COR-L47 (cell line): ENCODE results near the gene RBP5.

ENCODE experiments used
- DNase-seq: peaks from one replicate; lab custom pipeline; 2025; lab: John Stamatoyannopoulos, UW

The RBP5 gene, protein sequence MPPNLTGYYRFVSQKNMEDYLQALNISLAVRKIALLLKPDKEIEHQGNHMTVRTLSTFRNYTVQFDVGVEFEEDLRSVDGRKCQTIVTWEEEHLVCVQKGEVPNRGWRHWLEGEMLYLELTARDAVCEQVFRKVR

DNA sequence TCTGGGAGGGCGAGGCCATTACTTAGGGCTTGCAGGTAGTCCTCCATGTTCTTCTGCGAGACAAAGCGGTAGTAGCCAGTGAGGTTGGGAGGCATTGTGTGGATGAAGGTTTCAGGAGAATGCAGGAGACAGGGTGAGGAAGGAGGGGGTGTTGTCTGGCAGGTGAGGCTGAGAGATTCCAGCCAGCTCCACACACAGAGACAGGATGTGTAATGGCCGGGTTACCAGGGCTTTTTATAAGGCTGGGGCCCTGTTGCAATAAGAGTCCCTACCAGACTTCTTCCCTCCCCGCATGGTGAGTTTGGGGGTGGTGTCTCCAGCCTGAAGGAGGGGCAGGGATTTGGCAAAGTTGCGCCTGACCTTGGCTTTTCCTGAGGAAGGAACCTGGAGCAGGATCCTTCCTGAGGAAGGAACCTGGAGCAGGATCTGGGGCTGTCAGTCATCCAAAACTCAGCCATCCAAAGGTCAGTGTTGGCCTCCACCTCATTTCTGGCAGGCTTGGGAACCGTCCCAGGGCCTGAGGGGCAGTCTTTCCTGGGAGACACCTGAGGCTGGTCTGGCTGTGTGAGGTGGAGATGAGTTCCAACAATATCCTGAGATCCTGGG is at the start of gene RBP5:
Gene RBP5, minus strand, starts transcription at position 209 of the 606 bp plus-strand sequence. Its CDS starts 114 bp downstream, at position 95.
- DNase-seq, result no peak

DNA sequence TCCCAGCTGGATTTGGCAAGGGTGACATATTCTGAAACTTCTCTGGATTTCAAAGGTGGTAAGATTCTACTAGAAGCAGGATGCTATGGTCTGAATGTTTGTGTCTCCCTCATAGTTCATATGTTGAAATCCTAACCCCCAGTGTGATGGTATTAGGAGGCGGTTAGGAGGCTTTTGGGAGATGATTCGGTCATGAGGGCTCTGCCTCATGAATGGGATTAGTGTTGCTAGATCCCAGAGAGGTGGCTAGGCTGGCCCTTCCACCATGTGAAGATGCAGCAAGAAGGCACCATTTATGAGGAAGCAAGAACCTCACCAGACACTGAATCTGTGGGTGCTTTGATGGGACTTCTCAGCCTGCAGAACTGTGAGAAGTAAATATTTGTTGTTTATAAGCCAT is 49.8 kb upstream of the RBP5 start:
- DNase-seq, result no peak

GRCh38 chr12:7176595-7176994 is 47.9 kb upstream of the RBP5 start:
- DNase-seq, result no peak

DNA sequence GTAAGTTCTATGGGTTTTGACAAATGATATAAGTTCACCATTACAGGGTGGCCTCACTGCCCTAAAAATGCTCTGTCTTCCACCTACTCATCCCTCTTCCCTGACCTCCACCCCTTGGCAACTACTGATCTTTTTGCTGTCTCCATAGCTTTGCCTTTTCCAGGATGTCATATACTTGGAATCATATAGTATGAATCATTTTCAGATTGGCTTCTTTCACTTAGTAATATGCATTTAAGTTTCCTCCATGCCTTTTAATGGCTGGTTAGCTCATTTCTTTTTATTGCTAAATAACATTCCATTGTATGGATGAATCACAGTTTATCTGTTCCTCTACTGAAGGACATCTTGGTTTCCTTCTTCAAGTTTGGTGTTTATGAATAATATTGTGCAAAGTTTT is 46.8 kb upstream of the RBP5 start:
- no peak for DNase-seq

- DNase-seq, result no peak
Measured at GRCh38 chr12:7171854-7172253, 43.2 kb upstream of the RBP5 start.

- no peak for DNase-seq
Measured at GRCh38 chr12:7169951-7170350, 41.3 kb upstream of the RBP5 start.

DNA sequence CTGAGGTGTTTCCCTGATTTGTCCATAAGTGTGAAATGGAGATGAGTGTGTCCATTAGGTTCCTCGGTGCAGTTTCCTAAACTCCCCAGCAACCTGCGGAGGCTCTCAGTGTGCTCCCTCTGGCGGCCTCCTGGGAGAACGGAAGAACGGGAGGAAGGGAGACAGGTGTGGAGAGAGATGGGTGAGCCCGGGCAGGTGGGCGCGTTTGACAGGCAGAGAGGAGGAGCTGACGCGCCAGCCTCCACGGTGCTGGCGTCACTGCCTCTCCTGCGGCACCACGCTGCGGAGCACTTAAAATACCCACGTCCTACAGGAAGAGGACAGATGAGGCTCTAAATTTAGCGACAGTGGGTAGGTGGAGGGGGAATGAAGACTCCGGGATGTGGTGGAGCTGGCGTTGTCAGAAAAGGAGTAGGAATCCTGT is 34.0 kb upstream of the RBP5 start:
- peak; percentile 55 for DNase-seq

DNA sequence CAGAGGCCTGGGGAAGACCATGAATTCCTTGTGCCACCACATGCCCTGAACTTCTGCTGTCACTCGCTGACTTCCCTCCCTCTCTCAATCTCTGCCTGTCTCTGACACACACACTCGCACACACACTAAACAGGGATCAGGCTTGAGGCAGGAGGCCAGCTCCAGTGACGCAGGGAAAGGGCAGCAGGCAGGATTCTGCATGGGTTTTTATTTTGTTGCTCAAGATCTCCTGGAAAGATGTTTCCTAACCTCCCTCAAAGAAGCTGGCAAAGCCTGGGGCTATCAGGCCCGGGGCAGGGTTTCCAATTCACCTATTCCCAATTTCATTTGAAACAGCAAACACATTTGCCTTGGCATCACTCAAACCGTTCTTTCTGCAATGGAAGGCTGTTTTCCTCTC is 33.1 kb upstream of the RBP5 start:
- DNase-seq, result no peak

- DNase-seq, result no peak
Measured at GRCh38 chr12:7161327-7161726, 32.6 kb upstream of the RBP5 start.

DNA sequence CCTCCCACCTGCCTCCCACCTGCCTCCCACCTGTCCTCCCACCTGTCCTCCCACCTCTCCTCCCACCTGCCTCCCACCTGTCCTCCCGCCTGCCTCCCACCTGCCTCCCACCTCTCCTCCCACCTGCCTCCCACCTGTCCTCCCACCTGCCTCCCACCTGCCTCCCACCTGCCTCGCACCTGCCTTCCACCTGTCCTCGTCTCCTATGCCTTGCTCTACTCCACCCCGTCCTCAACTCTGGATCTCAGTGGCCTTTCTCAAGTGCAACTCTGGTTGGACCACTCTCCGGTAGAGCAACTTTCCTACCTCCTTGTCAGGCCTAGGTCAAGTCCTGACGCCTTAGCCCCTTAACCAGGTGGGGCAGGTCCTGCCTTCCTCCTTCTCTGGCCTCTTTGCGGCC is 31.5 kb upstream of the RBP5 start:
- no peak for DNase-seq

GRCh38 chr12:7158781-7159609 is 30.3 kb upstream of the RBP5 start:
- DNase-seq, result peak; percentile 8

DNA sequence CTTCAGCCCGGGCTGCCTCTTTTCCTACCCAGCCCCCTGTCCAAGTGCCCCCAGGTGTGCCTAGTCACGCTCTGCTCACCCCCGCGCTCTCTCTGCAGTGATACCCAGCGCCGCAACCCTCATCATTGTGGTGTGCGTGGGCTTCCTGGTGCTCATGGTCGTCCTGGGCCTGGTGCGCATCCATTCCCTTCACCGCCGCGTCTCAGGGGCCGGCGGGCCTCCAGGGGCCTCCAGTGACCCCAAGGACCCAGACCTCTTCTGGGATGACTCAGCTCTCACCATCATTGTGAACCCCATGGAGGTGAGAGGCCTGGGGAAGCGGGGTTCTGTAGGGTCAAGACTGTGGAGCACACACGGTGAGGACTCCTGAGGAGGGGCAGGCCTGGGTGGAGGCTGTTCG is 28.7 kb upstream of the RBP5 start:
- DNase-seq, result no peak

DNA sequence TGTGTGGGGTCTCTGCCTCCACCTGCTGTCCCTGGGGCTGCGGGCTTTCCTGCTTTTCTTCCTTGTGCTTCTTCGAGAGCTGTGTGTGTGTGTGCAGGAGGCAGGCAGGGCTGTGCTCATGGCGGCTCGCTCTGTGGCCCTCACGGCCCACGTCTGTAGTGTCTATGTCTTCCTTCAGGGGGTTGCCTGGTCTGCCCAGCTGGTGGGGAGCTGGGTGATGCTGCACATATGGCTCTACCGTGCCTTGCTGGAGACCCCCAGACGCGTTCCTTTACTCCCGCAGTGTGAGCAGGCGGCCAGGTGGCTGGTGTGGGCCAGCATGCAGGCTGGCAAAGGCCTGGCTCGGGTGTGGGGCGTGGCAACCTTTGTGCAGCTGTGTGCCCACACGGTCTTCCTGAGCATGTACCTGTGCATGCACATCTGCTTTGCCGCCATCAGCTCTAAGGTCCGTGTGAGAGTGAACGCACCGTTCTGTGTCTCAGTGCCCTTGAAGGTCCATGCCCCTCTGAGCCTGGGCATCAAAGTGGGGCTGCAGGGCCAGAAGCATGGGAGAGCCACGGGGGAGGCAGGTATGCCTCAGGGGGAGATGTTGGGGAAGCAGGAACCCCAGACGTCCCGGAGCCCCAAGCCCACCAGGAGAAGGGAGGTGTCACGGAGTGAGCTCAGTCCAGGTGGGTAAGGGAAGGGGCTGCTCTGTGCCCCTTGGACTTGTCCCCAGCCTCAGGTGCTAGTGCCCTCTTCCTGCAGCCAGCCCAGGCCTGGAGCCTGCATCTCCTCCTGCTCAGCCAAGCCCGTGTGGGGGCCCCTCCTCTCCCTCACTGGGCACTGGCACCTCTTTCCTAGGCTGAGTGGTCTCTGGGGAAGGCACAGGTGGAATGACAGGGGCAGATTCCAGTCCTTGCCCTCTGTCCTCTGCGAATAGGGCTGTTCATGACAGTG is 27.8 kb upstream of the RBP5 start:
- no peak for DNase-seq

- no peak for DNase-seq
Measured at GRCh38 chr12:7155471-7156034, 26.9 kb upstream of the RBP5 start.

DNA sequence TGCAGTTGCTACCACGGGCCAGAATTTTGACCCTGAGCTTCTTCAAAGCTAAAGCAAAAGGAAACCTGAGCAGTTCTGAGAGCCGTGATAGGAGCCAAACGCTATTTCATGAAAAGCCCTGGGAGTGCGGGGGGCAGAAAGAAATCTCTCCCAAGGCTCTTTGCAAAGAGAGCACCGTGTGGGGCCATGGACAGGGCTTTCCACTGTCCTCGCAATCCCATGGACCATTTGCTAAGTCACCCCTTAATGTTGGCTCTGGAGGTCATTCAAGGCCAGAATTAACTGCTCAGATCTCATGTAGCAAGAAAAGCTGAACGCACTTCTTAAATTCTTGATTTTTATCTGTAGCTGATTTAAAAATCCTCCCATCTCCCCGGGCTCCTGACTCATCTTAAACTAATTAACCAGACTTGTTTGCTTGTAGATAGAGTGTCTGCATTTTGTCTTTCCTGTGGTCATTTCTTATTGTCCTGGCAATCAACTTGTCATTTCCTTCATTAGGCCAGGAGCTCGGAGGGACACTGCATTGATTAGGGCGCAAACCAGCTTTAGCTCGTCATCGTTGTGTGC is 26.3 kb upstream of the RBP5 start:
- no peak for DNase-seq

DNA sequence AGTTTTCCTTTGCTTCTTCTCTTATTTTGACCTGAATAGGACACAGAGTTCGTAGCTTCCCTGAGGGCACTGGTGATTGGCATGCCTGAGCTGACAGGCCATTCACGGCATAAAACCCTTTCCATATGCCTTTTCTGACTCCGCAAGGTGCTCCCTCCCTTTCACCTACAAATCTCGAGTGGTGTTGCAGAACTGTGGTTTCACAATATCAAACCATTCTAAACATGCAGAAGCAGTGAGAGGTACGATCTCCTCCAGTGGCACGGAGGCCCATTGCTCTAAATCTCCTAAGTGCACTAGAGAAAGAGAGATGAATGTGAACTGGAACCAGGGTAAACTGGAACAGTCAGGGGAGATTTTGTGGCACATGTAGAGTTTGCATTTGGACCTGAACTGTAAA is 25.4 kb upstream of the RBP5 start:
- no peak for DNase-seq

GRCh38 chr12:7152818-7153217 is 24.1 kb upstream of the RBP5 start:
- no peak for DNase-seq

- DNase-seq, result no peak
Measured at GRCh38 chr12:7151532-7151931, 22.8 kb upstream of the RBP5 start.

GRCh38 chr12:7150841-7151240 is 22.2 kb upstream of the RBP5 start:
- no peak for DNase-seq

DNA sequence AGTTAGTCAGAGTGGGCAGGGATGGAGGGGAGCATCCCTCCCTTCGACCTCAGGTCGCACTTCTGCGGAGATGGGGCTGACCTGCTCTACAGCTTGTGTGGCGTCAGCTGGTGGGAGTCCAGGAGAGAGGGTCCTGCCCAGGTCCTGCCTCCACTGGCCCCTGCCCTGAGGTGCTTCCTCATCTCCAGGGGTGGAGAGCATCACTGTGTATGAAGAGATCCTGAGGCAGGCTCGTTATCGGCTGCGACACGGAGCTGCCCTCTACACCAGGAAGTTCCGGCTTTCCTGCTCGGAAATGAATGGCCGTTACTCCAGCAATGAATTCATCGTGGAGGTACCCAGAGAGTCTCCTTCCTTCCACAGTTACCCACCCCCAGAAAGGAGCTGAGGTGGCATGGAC is 21.7 kb upstream of the RBP5 start:
- DNase-seq, result no peak

- DNase-seq, result no peak
Measured at GRCh38 chr12:7146906-7147305, 18.2 kb upstream of the RBP5 start.

- no peak for DNase-seq
Measured at GRCh38 chr12:7146228-7146627, 17.5 kb upstream of the RBP5 start.
